Measurements from ENCODE around the gene ZNF273. TPM values are rescaled to one million over a fixed set of nuclear protein-coding genes. Genes with fewer than 3 reads are reported as not detected.

ZNF273 gene
- total RNA-seq, 4 donors from 2014 or later = 3.0 to 19.8 (median 13.2) TPM

GRCh38 chr7:64876792-64877713, 26.0 kb upstream of the ZNF273 start:
- Histone ChIP-seq H3K27me3 (no peaks in the 10 kb centered on the region), H3K27ac (no peak overlapping the region), H3K4me3 (peak overlapping the region in 2 of 4 donors; percentile 4 to 37), H3K4me1 (peaks cover 0 to 7% (median 0%) of the 10 kb centered on the region in 4 donors), H3K36me3 (no peaks in the 10 kb centered on the region), H3K9me3 (peaks cover 0 to 17% (median 0%) of the 10 kb centered on the region in 4 donors)
- 21 to 28% methylated on average over 25 to 39 of the region's 39 CpGs for WGBS, 2 donors
- peak in 1 of 2 donors; percentile 4 for DNase-seq (ENCODE audit: low spot score in 2 of 2)
- TF ChIP-seq POLR2A (IDR thresholded peaks at IDR 0.05) = no peak
- TF ChIP-seq CTCF (IDR thresholded peaks at IDR 0.05) = no peak
- TF ChIP-seq EP300 (IDR thresholded peaks at IDR 0.05) = no peak

- WGBS, 2 donors = 77 to 84% methylated on average over 27 to 33 of the region's 34 CpGs
- Histone ChIP-seq H3K4me3 (peak overlapping the region in 1 of 4 donors; percentile 37), H3K27ac (no peak overlapping the region), H3K36me3 (no peaks in the 10 kb centered on the region), H3K27me3 (no peaks in the 10 kb centered on the region), H3K4me1 (peaks cover 0 to 7% (median 0%) of the 10 kb centered on the region in 4 donors), H3K9me3 (peaks cover 0 to 17% (median 0%) of the 10 kb centered on the region in 4 donors)
- DNase-seq (ENCODE audit: low spot score in 2 of 2) = no peak
- TF ChIP-seq POLR2A (IDR thresholded peaks at IDR 0.05) = no peak
- TF ChIP-seq EP300 (IDR thresholded peaks at IDR 0.05) = no peak
- TF ChIP-seq CTCF (IDR thresholded peaks at IDR 0.05) = no peak
Observed at GRCh38 chr7:64877714-64878610, 25.1 kb upstream of the ZNF273 start.

- H3K36me3 ChIP-seq = no peaks in the 10 kb centered on the region
- H3K9me3 ChIP-seq = peaks cover 0 to 17% (median 0%) of the 10 kb centered on the region in 4 donors
- peaks cover 0 to 12% (median 0%) of the 10 kb centered on the region in 4 donors for H3K4me1 ChIP-seq
- DNase-seq (ENCODE audit: low spot score in 2 of 2) = peak in 1 of 2 donors; percentile 2
- TF ChIP-seq POLR2A (IDR thresholded peaks at IDR 0.05) (no peak), EP300 (IDR thresholded peaks at IDR 0.05) (no peak), CTCF (IDR thresholded peaks at IDR 0.05) (no peak)
- no peak overlapping the region for H3K27ac ChIP-seq
- peaks cover 0 to 2% of the 10 kb centered on the region in 2 donors for H3K27me3 ChIP-seq
- no peak overlapping the region for H3K4me3 ChIP-seq
- 72 to 80% methylated on average over 5 of the region's 5 CpGs for WGBS, 2 donors
Observed at GRCh38 chr7:64878684-64879083, 24.4 kb upstream of the ZNF273 start.

- peaks cover 0 to 12% (median 0%) of the 10 kb centered on the region in 4 donors for H3K4me1 ChIP-seq
- DNase-seq (ENCODE audit: low spot score in 2 of 2) = peak in 1 of 2 donors; percentile 2
- peaks cover 0 to 17% (median 0%) of the 10 kb centered on the region in 4 donors for H3K9me3 ChIP-seq
- H3K27me3 ChIP-seq = peaks cover 0 to 4% of the 10 kb centered on the region in 2 donors
- no peak overlapping the region for H3K4me3 ChIP-seq
- TF ChIP-seq EP300 (IDR thresholded peaks at IDR 0.05) (no peak), POLR2A (IDR thresholded peaks at IDR 0.05) (no peak), CTCF (IDR thresholded peaks at IDR 0.05) (no peak)
- WGBS, 2 donors = 76 to 78% methylated on average over 9 of the region's 9 CpGs
- H3K27ac ChIP-seq = no peak overlapping the region
- no peaks in the 10 kb centered on the region for H3K36me3 ChIP-seq
Observed at GRCh38 chr7:64879086-64879730, 23.9 kb upstream of the ZNF273 start.
